Activated T-helper 2 cell treated with anti-CD3 and anti-CD28 coated beads, Interferon-gamma antibody, Interleukin-2, Interleukin-4, amounts not matched to agents 10 μg/mL and 5 μg/mL and 100 μg/mL, durations not matched to agents 14 hours and 24 hours and 36 hours (primary cell): ENCODE measurements around the gene AKR1C8. TPM values are rescaled to one million over a fixed set of nuclear protein-coding genes. Genes with fewer than 3 reads are reported as not detected.
A peak's percentile ranks its signal among the peaks of the same experiment; 100 is the strongest.
"Not testable (repeated sequence)": the region's sequence is repeated elsewhere in the genome, so short reads cannot be mapped to it uniquely, and the experiment has no call there.

Experiments used
- DNase-seq: peaks from one replicate; pipeline ENCODE4 v3.0.0; 2021; ENCODE audit warnings: low spot score
- H3K27ac Mint-ChIP-seq: one replicate; pipeline ENCODE4 v1.8.0; 2021; ENCODE audit warnings: mixed read lengths
- H3K27me3 Mint-ChIP-seq: one replicate; pipeline ENCODE4 v1.8.0; 2021; ENCODE audit warnings: low read depth, mixed read lengths
- H3K36me3 Mint-ChIP-seq: one replicate; pipeline ENCODE4 v1.8.0; 2021; ENCODE audit warnings: low read depth, mixed read lengths
- H3K4me1 Mint-ChIP-seq: one replicate; pipeline ENCODE4 v1.8.0; 2021; ENCODE audit warnings: low read depth, mixed read lengths
- H3K4me3 Mint-ChIP-seq: one replicate; pipeline ENCODE4 v1.8.0; 2021; ENCODE audit warnings: low read depth, mild to moderate bottlenecking, moderate library complexity, mixed read lengths
- H3K9me3 Mint-ChIP-seq: one replicate; pipeline ENCODE4 v1.8.0; 2021; ENCODE audit warnings: mixed read lengths
- intact Hi-C: fragments of 100-400 bp; cut with micrococcal nuclease; formaldehyde crosslinking; loops from one replicate; pipeline ENCODE4 v1.15.1; 2023
- total RNA-seq: library from RNA; stranded (reverse); gene quantifications from 2 replicates; pipeline ENCODE4 v1.2.3, GENCODE V29; 2022

AKR1C8 gene
- total RNA-seq, 1 donor from 2014 or later, result not detected

- no peak within 1 kb of the TSS for H3K4me3 Mint-ChIP-seq
- H3K9me3 Mint-ChIP-seq, result peaks cover 4% of the 10 kb centered on the region
- no peaks in the 10 kb centered on the region for H3K27me3 Mint-ChIP-seq
- H3K36me3 Mint-ChIP-seq, result no peaks in the 10 kb centered on the region
- intact Hi-C loops, result no loop called here
- no peaks in the 10 kb centered on the region for H3K4me1 Mint-ChIP-seq
- DNase-seq, result no peak
- H3K27ac Mint-ChIP-seq, result no peak within 1 kb of the TSS
Observed at GRCh38 chr10:5196702-5197113, 11.8 kb upstream of the AKR1C8 start, which contains the start of gene AKR1C4. AKR1C4 (plus strand) TSS chr10:5196837; CDS start chr10:5196868, 31 bp downstream.

- H3K4me3 Mint-ChIP-seq, result no peak overlapping the region
- no peaks in the 10 kb centered on the region for H3K36me3 Mint-ChIP-seq
- H3K4me1 Mint-ChIP-seq, result no peaks in the 10 kb centered on the region
- peaks cover 4% of the 10 kb centered on the region for H3K9me3 Mint-ChIP-seq
- intact Hi-C loops, result no loop called here
- H3K27me3 Mint-ChIP-seq, result no peaks in the 10 kb centered on the region
- DNase-seq, result no peak
- no peak overlapping the region for H3K27ac Mint-ChIP-seq
Observed at GRCh38 chr10:5195727-5196374, 10.9 kb upstream of the AKR1C8 start.

DNA sequence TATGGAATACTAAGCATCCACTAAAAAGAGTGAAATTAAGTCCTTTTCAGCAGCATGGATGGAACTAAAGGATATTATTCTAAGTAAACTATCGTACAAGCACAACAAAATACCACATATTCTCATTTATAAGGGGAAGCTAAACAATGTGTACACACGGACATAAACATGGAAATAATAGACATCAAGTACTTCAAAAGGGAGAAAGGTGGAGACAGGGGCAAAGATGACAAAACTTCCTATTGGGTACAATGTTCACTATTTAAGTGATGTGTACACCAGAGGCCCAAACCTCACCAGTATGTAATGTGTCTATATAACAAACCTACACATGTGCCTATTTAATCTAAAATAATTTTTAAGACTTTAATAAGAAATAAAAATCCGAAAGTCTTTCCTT is 9.5 kb upstream of the AKR1C8 start:
- peaks cover 2% of the 10 kb centered on the region for H3K4me1 Mint-ChIP-seq
- DNase-seq, result no peak
- H3K36me3 Mint-ChIP-seq, result no peaks in the 10 kb centered on the region
- H3K27ac Mint-ChIP-seq, result no peak overlapping the region
- peaks cover 4% of the 10 kb centered on the region for H3K9me3 Mint-ChIP-seq
- intact Hi-C loops, result no loop called here
- H3K27me3 Mint-ChIP-seq, result no peaks in the 10 kb centered on the region
- no peak overlapping the region for H3K4me3 Mint-ChIP-seq

DNA sequence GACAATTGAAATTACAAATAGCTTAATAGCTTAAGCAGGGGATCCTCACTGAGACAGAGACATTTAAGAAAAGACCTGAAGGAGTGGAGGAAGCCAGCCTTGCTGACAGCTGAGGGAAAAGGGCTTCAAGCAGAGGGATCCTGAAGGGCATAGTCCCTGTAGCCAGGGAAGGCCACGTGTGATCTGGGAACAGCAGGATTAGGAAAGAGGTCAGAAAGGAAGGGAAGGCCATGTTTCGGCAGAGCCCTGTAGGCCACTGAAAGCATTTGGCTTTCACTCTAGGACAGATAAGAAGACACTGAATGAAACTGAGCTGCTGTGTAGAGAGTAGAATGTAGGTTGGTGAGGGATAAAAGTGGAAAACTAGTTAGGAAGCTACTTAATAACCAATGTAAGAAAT is 3.4 kb upstream of the AKR1C8 start:
- H3K27ac Mint-ChIP-seq, result no peak overlapping the region

DNA sequence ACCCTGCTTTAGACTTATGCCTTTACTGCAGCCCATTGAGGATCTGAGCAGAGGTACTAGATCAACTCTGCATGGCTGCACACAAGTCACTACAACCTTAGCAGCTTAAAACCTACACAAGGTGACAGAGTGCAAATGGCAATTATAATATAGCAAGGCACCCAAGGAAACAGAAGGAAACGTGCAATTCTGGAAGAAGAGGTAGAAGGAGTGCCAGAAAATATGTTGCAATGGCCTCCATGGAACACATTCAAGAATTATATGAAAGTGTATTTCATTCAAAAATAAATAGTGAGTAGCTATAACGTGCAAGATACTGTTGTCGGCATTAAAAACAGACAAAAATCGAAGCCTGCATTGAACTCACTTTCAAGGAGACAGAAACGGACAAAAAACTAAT is 2.9 kb upstream of the AKR1C8 start:
- peaks cover 2% of the 10 kb centered on the region for H3K4me1 Mint-ChIP-seq
- DNase-seq, result no peak
- intact Hi-C loops, result no loop called here
- H3K27me3 Mint-ChIP-seq, result no peaks in the 10 kb centered on the region
- H3K36me3 Mint-ChIP-seq, result no peaks in the 10 kb centered on the region
- H3K9me3 Mint-ChIP-seq, result no peaks in the 10 kb centered on the region
- no peak overlapping the region for H3K4me3 Mint-ChIP-seq
- H3K27ac Mint-ChIP-seq, result no peak overlapping the region

More for the DNA sequence above, 3.4 kb upstream of the AKR1C8 start:
- Mint-ChIP-seq H3K36me3 (no peaks in the 10 kb centered on the region), H3K9me3 (no peaks in the 10 kb centered on the region), H3K27me3 (no peaks in the 10 kb centered on the region), H3K4me1 (peaks cover 2% of the 10 kb centered on the region), H3K4me3 (no peak overlapping the region)
- intact Hi-C loops, result no loop called here
- DNase-seq, result no peak

GRCh38 chr10:5183923-5184322 is 1.0 kb downstream of the AKR1C8 start:
- no peak overlapping the region for H3K27ac Mint-ChIP-seq
- H3K4me1 Mint-ChIP-seq, result no peaks in the 10 kb centered on the region
- no peaks in the 10 kb centered on the region for H3K9me3 Mint-ChIP-seq
- H3K36me3 Mint-ChIP-seq, result no peaks in the 10 kb centered on the region
- no peak for DNase-seq
- H3K27me3 Mint-ChIP-seq, result no peaks in the 10 kb centered on the region
- H3K4me3 Mint-ChIP-seq, result no peak overlapping the region
- intact Hi-C loops, result no loop called here

DNA sequence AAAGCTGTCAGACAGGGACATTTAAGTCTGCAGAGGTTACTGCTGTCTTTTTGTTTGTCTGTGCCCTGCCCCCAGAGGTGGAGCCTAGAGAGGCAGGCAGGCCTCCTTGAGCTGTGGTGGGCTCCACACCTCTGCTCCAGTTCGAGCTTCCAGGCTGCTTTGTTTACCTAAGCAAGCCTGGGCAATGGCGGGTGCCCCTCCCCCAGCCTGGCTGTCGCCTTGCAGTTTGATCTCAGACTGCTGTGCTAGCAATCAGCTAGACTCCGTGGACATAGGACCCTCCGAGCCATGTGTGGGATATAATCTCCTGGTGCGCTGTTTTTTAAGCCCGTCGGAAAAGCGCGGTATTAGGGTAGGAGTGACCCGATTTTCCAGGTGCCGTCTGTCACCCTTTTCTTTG is 4.4 kb downstream of the AKR1C8 start:
- H3K27ac Mint-ChIP-seq, H3K4me1 Mint-ChIP-seq, H3K36me3 Mint-ChIP-seq, H3K4me3 Mint-ChIP-seq, H3K27me3 Mint-ChIP-seq, intact Hi-C loops, DNase-seq, H3K9me3 Mint-ChIP-seq: not testable (repeated sequence)

DNA sequence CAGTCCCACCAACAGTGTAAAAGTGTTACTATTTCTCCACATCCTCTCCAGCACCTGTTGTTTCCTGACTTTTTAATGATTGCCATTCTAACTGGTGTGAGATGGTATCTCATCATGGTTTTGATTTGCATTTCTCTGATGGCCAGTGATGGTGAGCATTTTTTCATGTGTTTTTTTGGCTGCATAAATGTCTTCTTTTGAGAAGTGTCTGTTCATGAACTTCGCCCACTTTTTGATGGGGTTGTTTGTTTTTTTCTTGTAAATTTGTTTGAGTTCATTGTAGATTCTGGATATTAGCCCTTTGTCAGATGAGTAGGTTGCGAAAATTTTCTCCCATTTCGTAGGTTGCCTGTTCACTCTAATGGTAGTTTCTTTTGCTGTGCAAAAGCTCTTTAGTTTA is 9.4 kb downstream of the AKR1C8 start:
- H3K27me3 Mint-ChIP-seq, H3K4me1 Mint-ChIP-seq, H3K36me3 Mint-ChIP-seq, H3K27ac Mint-ChIP-seq, H3K4me3 Mint-ChIP-seq, DNase-seq, intact Hi-C loops, H3K9me3 Mint-ChIP-seq: not testable (repeated sequence)

DNA sequence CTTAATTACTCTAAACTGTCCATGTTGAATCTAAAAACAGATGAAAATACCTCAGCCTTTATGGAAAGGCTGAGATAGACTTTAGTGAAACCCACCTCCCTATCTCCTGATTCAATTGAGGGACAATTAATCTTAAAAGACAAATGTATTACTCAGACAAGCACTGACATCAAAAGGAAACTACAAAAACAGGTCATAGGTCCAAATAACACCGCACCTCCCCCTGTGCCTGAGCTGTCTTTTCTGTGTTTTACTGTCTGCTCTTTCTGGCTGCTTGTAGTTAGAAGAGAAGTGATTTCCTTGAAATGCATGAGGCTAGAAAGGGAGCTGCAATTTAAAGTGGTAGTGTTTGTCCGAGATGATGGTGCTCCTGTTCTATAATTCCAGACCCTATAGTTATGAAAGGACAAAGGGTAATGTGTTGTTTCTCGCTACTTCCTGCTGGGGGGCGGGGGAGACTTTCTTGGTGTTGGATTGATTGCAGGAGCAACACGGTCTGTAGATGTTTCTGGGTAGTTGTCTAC is 16.0 kb downstream of the AKR1C8 start:
- Mint-ChIP-seq H3K27me3 (no peaks in the 10 kb centered on the region), H3K4me3 (no peak overlapping the region), H3K36me3 (peaks cover 3% of the 10 kb centered on the region), H3K27ac (peak overlapping the region; percentile 63), H3K9me3 (peaks cover 34% of the 10 kb centered on the region), H3K4me1 (peaks cover 7% of the 10 kb centered on the region)
- DNase-seq, result no peak
- intact Hi-C loops, result loop anchor here (2.0 kb wide), 1 partner anchor 122 kb away; no protein-coding TSS in a partner anchor

DNA sequence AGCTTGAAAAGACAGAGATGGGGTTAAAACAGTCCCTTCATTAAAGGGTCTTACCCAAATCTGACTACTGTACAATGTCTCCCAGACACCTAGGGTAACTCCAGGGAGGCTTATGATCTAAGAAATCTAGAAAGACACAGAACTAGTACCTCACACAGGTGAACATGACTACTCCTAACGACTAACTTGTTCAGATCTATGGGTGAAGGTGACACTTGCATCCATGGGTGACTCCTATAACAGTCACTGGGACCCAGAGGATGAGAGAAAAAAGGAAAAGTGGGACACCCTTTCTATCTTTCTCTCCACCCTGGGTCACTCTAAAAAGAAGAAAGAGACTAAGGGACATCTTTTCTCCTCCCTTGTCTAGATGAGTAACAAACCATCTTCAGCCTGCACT is 19.2 kb downstream of the AKR1C8 start:
- DNase-seq, result no peak
- Mint-ChIP-seq H3K9me3 (peaks cover 51% of the 10 kb centered on the region), H3K27ac (no peak overlapping the region), H3K4me3 (no peak overlapping the region), H3K36me3 (peaks cover 3% of the 10 kb centered on the region), H3K27me3 (no peaks in the 10 kb centered on the region), H3K4me1 (peaks cover 7% of the 10 kb centered on the region)
- intact Hi-C loops, result no loop called here

DNA sequence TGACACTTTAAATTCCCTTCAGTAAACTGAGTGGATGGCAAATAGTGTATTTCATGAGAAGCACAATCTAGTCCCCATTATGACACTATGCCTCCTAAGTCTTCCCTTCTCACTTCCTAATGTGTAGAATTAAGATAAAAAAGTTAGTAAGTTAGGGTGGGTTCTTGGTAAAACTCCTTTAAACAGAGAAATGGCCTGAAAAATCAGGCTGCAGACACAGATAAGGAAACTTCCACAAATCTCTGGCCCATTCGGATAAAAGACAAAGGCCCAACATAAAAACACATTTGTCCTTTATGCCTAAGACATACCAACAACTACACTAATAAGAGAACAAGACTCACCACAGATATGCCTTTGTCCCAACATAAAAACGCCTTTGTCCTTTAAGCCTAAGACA is 21.5 kb downstream of the AKR1C8 start:
- H3K9me3 Mint-ChIP-seq, result peaks cover 50% of the 10 kb centered on the region
- no peak overlapping the region for H3K27ac Mint-ChIP-seq
- H3K36me3 Mint-ChIP-seq, result peaks cover 3% of the 10 kb centered on the region
- H3K4me1 Mint-ChIP-seq, result peaks cover 4% of the 10 kb centered on the region
- intact Hi-C loops, result no loop called here
- H3K4me3 Mint-ChIP-seq, result no peak overlapping the region
- H3K27me3 Mint-ChIP-seq, result no peaks in the 10 kb centered on the region
- no peak for DNase-seq

DNA sequence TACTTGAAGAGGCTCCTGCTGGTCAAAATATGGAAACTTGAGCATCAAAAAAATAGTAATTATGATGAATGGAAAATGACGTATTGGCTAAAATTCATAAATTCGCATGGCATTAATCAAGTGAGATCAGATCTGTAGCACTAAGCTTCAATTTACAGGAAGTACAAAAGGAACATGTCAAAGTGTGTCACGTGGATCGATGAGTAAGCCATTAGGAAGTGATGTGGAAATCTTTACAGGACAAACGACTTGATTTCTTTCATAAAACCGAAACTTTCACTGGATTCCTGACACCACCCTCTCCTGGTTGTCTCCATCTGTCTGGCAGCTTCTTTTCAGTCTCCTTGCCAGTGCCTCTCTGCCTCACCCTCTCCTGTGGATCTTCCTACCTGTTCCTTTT is 25.8 kb downstream of the AKR1C8 start:
- Mint-ChIP-seq H3K27ac (no peak overlapping the region), H3K36me3 (no peaks in the 10 kb centered on the region), H3K9me3 (peaks cover 19% of the 10 kb centered on the region), H3K27me3 (no peaks in the 10 kb centered on the region), H3K4me1 (no peaks in the 10 kb centered on the region), H3K4me3 (no peak overlapping the region)
- intact Hi-C loops, result no loop called here
- no peak for DNase-seq

- H3K4me1 Mint-ChIP-seq, result no peaks in the 10 kb centered on the region
- H3K4me3 Mint-ChIP-seq, result no peak overlapping the region
- no peaks in the 10 kb centered on the region for H3K36me3 Mint-ChIP-seq
- no peak overlapping the region for H3K27ac Mint-ChIP-seq
- H3K27me3 Mint-ChIP-seq, result no peaks in the 10 kb centered on the region
- intact Hi-C loops, result no loop called here
- H3K9me3 Mint-ChIP-seq, result peaks cover 4% of the 10 kb centered on the region
- no peak for DNase-seq
Observed at GRCh38 chr10:5157501-5157900, 27.4 kb downstream of the AKR1C8 start.
